ENCODE measurements around the gene MICALL2. TPM values are rescaled to one million over a fixed set of nuclear protein-coding genes. Genes with fewer than 3 reads are reported as not detected.

MICALL2 gene
- polyA plus RNA-seq, 3 donors: 8.2 to 14.9 (median 10.9) TPM

- no peak for DNase-seq (ENCODE audit: extremely low read depth in 1 of 11, low read depth in 9 of 11, low spot score in 4 of 11)
Observed at GRCh38 chr7:1475991-1476390, 16.7 kb upstream of the MICALL2 start.

- DNase-seq (ENCODE audit: extremely low read depth in 1 of 11, low read depth in 9 of 11, low spot score in 4 of 11): no peak
Observed at GRCh38 chr7:1475393-1475792, 16.1 kb upstream of the MICALL2 start.

- DNase-seq (ENCODE audit: extremely low read depth in 1 of 11, low read depth in 9 of 11, low spot score in 4 of 11): no peak
Observed at GRCh38 chr7:1474736-1475135, 15.5 kb upstream of the MICALL2 start.

- peak in 10 of 11 donors; percentile 65 to 84 (median 77) for DNase-seq (ENCODE audit: extremely low read depth in 1 of 11, low read depth in 9 of 11, low spot score in 4 of 11)
Observed at GRCh38 chr7:1473864-1474512, 14.7 kb upstream of the MICALL2 start.

- DNase-seq (ENCODE audit: extremely low read depth in 1 of 11, low read depth in 9 of 11, low spot score in 4 of 11): no peak
Observed at GRCh38 chr7:1470901-1471300, 11.6 kb upstream of the MICALL2 start.

- DNase-seq (ENCODE audit: extremely low read depth in 1 of 11, low read depth in 9 of 11, low spot score in 4 of 11): no peak
Observed at GRCh38 chr7:1468643-1469298, 9.5 kb upstream of the MICALL2 start.

GRCh38 chr7:1468203-1468602 is 8.9 kb upstream of the MICALL2 start:
- DNase-seq (ENCODE audit: extremely low read depth in 1 of 11, low read depth in 9 of 11, low spot score in 4 of 11): no peak

GRCh38 chr7:1466524-1467271 is 7.4 kb upstream of the MICALL2 start:
- DNase-seq (ENCODE audit: extremely low read depth in 1 of 11, low read depth in 9 of 11, low spot score in 4 of 11): peak in 6 of 11 donors; percentile 44 to 66 (median 64)

GRCh38 chr7:1464694-1465093 is 5.4 kb upstream of the MICALL2 start:
- no peak for DNase-seq (ENCODE audit: extremely low read depth in 1 of 11, low read depth in 9 of 11, low spot score in 4 of 11)

- no peak for DNase-seq (ENCODE audit: extremely low read depth in 1 of 11, low read depth in 9 of 11, low spot score in 4 of 11)
Observed at GRCh38 chr7:1463676-1464223, 4.5 kb upstream of the MICALL2 start.

GRCh38 chr7:1461646-1462375 is 2.5 kb upstream of the MICALL2 start:
- no peak for DNase-seq (ENCODE audit: extremely low read depth in 1 of 11, low read depth in 9 of 11, low spot score in 4 of 11)

GRCh38 chr7:1460821-1461645 is 1.8 kb upstream of the MICALL2 start:
- no peak for DNase-seq (ENCODE audit: extremely low read depth in 1 of 11, low read depth in 9 of 11, low spot score in 4 of 11)

GRCh38 chr7:1459920-1460820 is 900 bp upstream of the MICALL2 start:
- no peak for DNase-seq (ENCODE audit: extremely low read depth in 1 of 11, low read depth in 9 of 11, low spot score in 4 of 11)

GRCh38 chr7:1459512-1459892 is 232 bp upstream of the MICALL2 start:
- DNase-seq (ENCODE audit: extremely low read depth in 1 of 11, low read depth in 9 of 11, low spot score in 4 of 11): peak; percentile 87 to 98 (median 96)

GRCh38 chr7:1457949-1458682 is 1.2 kb downstream of the MICALL2 start:
- DNase-seq (ENCODE audit: extremely low read depth in 1 of 11, low read depth in 9 of 11, low spot score in 4 of 11): no peak

- DNase-seq (ENCODE audit: extremely low read depth in 1 of 11, low read depth in 9 of 11, low spot score in 4 of 11): no peak
Observed at GRCh38 chr7:1457059-1457948, 2.0 kb downstream of the MICALL2 start.

Measured in renal cortex interstitium (tissue), 11 donors.